Skeletal muscle tissue (tissue), 4 donors: ENCODE measurements around the gene PTCD3. TPM values are rescaled to one million over a fixed set of nuclear protein-coding genes. Genes with fewer than 3 reads are reported as not detected.

ENCODE experiments used
- H3K27ac ChIP-seq: one replicate; pipeline ENCODE4 v1.7.0; 2013; ENCODE audit warnings: mild to moderate bottlenecking, low read depth, low read length, inconsistent platforms
- H3K27me3 ChIP-seq, 3 donors: one replicate each; pipeline ENCODE4 v1.7.0; 2013; ENCODE audit warnings: low read length in 3 of 3; ENCODE audit not compliant: control insufficient read depth in 3 of 3, insufficient read depth in 3 of 3
- H3K36me3 ChIP-seq, 3 donors: one replicate each; pipeline ENCODE4 v1.7.0; 2013; ENCODE audit warnings: low read length in 3 of 3; ENCODE audit not compliant: control insufficient read depth in 3 of 3, insufficient read depth in 3 of 3
- H3K4me1 ChIP-seq, 3 donors: one replicate each; pipeline ENCODE4 v1.7.0; 2013; ENCODE audit warnings: low read length in 3 of 3, mild to moderate bottlenecking in 3 of 3; ENCODE audit not compliant: control insufficient read depth in 3 of 3, insufficient read depth in 3 of 3
- H3K4me3 ChIP-seq, 3 donors: one replicate each; pipeline ENCODE4 v1.7.0; 2013; ENCODE audit warnings: low read length in 3 of 3
- H3K9ac ChIP-seq, 3 donors: one replicate each; pipeline ENCODE4 v1.7.0; 2013; ENCODE audit warnings: low read length in 3 of 3, mild to moderate bottlenecking in 3 of 3, moderate library complexity in 2 of 3, low read depth in 1 of 3
- H3K9me3 ChIP-seq, 3 donors: one replicate each; pipeline ENCODE4 v1.7.0; 2013; ENCODE audit warnings: low read length in 3 of 3; ENCODE audit not compliant: control insufficient read depth in 3 of 3
- total RNA-seq: library from RNA; depleted of rRNA; stranded (reverse); fragments of >200 nt; gene quantifications from one replicate; pipeline ENCODE4 v1.2.3, GENCODE V29; 2014
- donor health status: Osteomylitis.

Gene PTCD3
- 87.2 TPM for total RNA-seq

- Histone ChIP-seq H3K27me3 (no peaks in the 10 kb centered on the region), H3K27ac (peak within 1 kb of the TSS; percentile 81), H3K4me3 (peak within 1 kb of the TSS; percentile 90 to 98 (median 92)), H3K4me1 (peaks cover 19 to 38% (median 27%) of the 10 kb centered on the region in 3 donors), H3K36me3 (peaks cover 13 to 22% (median 14%) of the 10 kb centered on the region in 3 donors), H3K9me3 (no peaks in the 10 kb centered on the region), H3K9ac (peak within 1 kb of the TSS; percentile 85 to 96 (median 94))
Observed at GRCh38 chr2:86105969-86106945, at the start of gene PTCD3. Gene PTCD3 (plus strand): TSS chr2:86106235. CDS start chr2:86106248, 13 bp downstream.

GRCh38 chr2:86056590-86057331 lies 49.3 kb upstream of the PTCD3 start:
- Histone ChIP-seq H3K9me3 (no peaks in the 10 kb centered on the region), H3K9ac (no peak overlapping the region), H3K4me3 (no peak overlapping the region), H3K27ac (no peak overlapping the region), H3K4me1 (no peaks in the 10 kb centered on the region), H3K27me3 (no peaks in the 10 kb centered on the region), H3K36me3 (peaks cover 23 to 30% (median 25%) of the 10 kb centered on the region in 3 donors)

GRCh38 chr2:86062043-86062442 lies 44.0 kb upstream of the PTCD3 start:
- Histone ChIP-seq H3K27ac (no peak overlapping the region), H3K9me3 (no peaks in the 10 kb centered on the region), H3K9ac (no peak overlapping the region), H3K4me3 (no peak overlapping the region), H3K27me3 (no peaks in the 10 kb centered on the region), H3K4me1 (peaks cover 3 to 6% (median 4%) of the 10 kb centered on the region in 3 donors), H3K36me3 (peaks cover 7 to 30% (median 24%) of the 10 kb centered on the region in 3 donors)

GRCh38 chr2:86064006-86064405 lies 42.0 kb upstream of the PTCD3 start:
- no peak overlapping the region for H3K27ac ChIP-seq

GRCh38 chr2:86065512-86065911 lies 40.5 kb upstream of the PTCD3 start:
- no peaks in the 10 kb centered on the region for H3K27me3 ChIP-seq
- no peak overlapping the region for H3K9ac ChIP-seq
- H3K4me3 ChIP-seq: no peak overlapping the region
- H3K9me3 ChIP-seq: no peaks in the 10 kb centered on the region
- H3K4me1 ChIP-seq: peaks cover 22 to 30% (median 26%) of the 10 kb centered on the region in 3 donors
- H3K27ac ChIP-seq: peak overlapping the region; percentile 32
- peaks cover 17 to 45% (median 41%) of the 10 kb centered on the region in 3 donors for H3K36me3 ChIP-seq

More at GRCh38 chr2:86064006-86064405, 42.0 kb upstream of the PTCD3 start:
- Histone ChIP-seq H3K9ac (no peak overlapping the region), H3K36me3 (peaks cover 8 to 34% (median 28%) of the 10 kb centered on the region in 3 donors), H3K4me1 (peaks cover 13 to 20% (median 18%) of the 10 kb centered on the region in 3 donors), H3K9me3 (no peaks in the 10 kb centered on the region), H3K4me3 (no peak overlapping the region), H3K27me3 (no peaks in the 10 kb centered on the region)

GRCh38 chr2:86066007-86066578 lies 39.9 kb upstream of the PTCD3 start:
- Histone ChIP-seq H3K9ac (no peak overlapping the region), H3K36me3 (peaks cover 17 to 41% (median 41%) of the 10 kb centered on the region in 3 donors), H3K4me1 (peaks cover 22 to 30% (median 26%) of the 10 kb centered on the region in 3 donors), H3K27ac (peak overlapping the region; percentile 32), H3K9me3 (no peaks in the 10 kb centered on the region), H3K27me3 (no peaks in the 10 kb centered on the region), H3K4me3 (no peak overlapping the region)

GRCh38 chr2:86066915-86067314 lies 39.1 kb upstream of the PTCD3 start:
- H3K27ac ChIP-seq: peak overlapping the region; percentile 69
- H3K9ac ChIP-seq: no peak overlapping the region

GRCh38 chr2:86068136-86068588 lies 37.9 kb upstream of the PTCD3 start:
- H3K4me3 ChIP-seq: peak overlapping the region in 1 of 3 donors; percentile 4
- no peaks in the 10 kb centered on the region for H3K27me3 ChIP-seq
- peak overlapping the region; percentile 69 for H3K27ac ChIP-seq
- H3K36me3 ChIP-seq: peaks cover 18 to 36% (median 33%) of the 10 kb centered on the region in 3 donors
- H3K4me1 ChIP-seq: peaks cover 38 to 44% (median 42%) of the 10 kb centered on the region in 3 donors
- peak overlapping the region in 1 of 3 donors; percentile 34 for H3K9ac ChIP-seq
- no peaks in the 10 kb centered on the region for H3K9me3 ChIP-seq

More at GRCh38 chr2:86066915-86067314, 39.1 kb upstream of the PTCD3 start:
- no peak overlapping the region for H3K4me3 ChIP-seq
- H3K9me3 ChIP-seq: no peaks in the 10 kb centered on the region
- no peaks in the 10 kb centered on the region for H3K27me3 ChIP-seq
- H3K4me1 ChIP-seq: peaks cover 25 to 31% (median 29%) of the 10 kb centered on the region in 3 donors
- H3K36me3 ChIP-seq: peaks cover 17 to 38% (median 36%) of the 10 kb centered on the region in 3 donors

GRCh38 chr2:86068648-86069047 lies 37.4 kb upstream of the PTCD3 start:
- Histone ChIP-seq H3K27ac (peak overlapping the region; percentile 69), H3K4me1 (peaks cover 42 to 49% (median 46%) of the 10 kb centered on the region in 3 donors), H3K27me3 (no peaks in the 10 kb centered on the region), H3K36me3 (peaks cover 23 to 38% (median 34%) of the 10 kb centered on the region in 3 donors), H3K9me3 (no peaks in the 10 kb centered on the region), H3K9ac (peak overlapping the region in 1 of 3 donors; percentile 34), H3K4me3 (no peak overlapping the region)
